ENCODE data around the gene TTC39A.

GRCh38 chr1:51299981-51300670 lies 30.2 kb downstream of the TTC39A start:
- TF ChIP-seq ZNF274 (IDR thresholded peaks at IDR 0.05; ENCODE audit: low read depth, low read length), result no peak
- TF ChIP-seq YY1 (IDR thresholded peaks at IDR 0.05; ENCODE audit: insufficient read depth, insufficient read length), result no peak

All from NT2/D1 (cell line).